ENCODE measurements around the gene RBP3.
A peak's percentile ranks its signal among the peaks of the same experiment; 100 is the strongest.

Gene RBP3

DNA sequence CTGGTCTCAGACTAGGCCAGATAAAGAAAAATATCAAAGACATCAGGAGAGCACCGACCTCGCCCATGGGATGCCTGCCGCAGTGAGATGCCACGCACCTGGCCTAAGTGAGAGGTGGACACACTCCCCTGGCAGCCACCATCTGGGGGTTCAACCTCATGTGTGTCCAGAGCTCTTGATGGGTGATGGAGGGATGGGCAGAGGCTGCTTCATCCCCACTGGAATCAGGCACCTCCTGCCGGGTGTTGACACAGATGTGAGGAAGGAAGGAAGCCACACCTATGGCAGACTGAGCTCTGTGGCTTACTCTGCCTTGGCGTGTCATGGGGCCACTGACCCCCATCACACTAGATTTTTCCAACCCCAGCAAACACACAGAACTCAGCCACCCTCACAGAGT, 24.6 kb downstream of the RBP3 start:
- DNase-seq (ENCODE audit: low spot score) = peak; percentile 57
- TF ChIP-seq CTCF (IDR thresholded peaks at IDR 0.05) = no peak
- H3K27ac ChIP-seq = no peak overlapping the region
- H3K4me3 ChIP-seq = no peak overlapping the region

DNA sequence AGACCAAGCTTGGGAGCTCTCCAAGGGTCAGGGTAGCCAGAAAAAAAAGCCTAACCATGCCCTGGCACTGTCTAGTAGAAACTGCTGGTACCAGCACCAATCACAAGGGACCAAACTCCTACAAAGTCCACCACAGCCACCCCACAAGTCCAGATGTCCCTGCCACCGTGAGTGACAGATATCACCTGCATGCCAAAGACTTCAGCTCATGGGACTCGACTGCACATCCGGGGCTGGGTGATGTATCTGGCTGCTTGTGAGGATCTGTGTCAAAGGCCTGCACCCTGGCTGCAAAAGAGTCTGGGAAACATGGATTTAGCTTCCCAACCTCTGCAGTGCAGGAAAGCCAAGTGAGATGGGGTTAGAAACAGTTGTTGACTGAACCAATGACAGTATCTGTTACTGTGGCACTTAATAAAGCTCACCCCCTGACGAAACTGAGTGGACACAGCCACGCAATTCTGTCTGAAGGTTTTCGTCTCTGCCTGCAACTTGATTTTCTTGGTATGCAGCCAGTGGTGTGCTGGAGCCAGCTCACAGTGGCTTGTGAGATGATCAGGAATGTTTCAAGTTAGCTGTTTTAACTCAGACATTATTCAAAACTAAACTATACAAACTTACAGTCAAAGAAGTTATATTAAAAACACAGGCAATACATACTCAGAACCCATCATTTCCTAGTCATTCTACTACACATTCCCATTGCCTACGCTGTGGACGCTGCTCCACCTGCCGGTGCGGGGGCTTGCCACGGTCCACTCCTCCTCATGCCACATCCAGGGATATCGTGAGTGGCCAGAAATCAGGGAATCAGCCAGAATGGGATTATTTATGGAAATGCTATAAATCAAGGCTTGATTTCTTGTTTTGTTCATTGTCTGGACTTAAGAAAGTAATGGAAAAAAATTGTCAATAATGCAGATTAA, 26.7 kb downstream of the RBP3 start:
- peak; percentile 71 for DNase-seq (ENCODE audit: low spot score)
- peak overlapping the region; percentile 22 for H3K4me3 ChIP-seq
- no peak for TF ChIP-seq CTCF (IDR thresholded peaks at IDR 0.05)
- peak overlapping the region in 1 of 2 donors; percentile 48 for H3K27ac ChIP-seq

DNA sequence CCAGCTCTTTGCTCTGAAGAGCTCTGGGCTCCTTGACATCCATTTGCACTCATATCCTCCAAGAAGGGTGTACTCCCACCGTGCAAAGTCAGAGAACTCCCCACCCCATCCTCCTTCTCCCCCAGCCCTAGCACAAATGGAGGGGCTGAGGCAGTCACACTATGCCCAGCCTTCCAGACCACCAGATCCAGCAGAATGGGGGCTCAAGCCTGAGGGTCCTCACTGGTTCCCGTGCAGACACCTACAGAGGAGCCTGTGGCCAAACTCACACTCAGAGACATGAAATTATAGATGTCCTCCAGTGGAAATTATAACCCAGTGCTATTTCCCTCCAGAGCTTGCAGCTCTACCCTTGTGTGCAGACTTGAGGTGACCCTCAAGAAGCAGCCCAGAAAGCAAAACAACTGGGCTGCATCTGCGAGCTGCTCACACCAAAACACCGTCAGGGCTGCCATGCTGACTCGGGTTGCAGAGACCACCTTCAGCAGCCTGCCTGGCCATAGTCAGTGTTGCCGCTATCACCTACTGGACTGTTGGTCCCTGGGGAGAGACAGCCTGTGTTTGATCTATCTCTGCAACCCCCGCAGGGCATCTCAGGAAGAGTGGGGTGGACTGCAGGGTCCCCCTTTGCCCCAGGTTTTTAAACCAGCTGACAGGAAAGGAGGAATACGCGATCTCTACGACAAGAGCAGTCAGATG, 28.5 kb downstream of the RBP3 start:
- DNase-seq (ENCODE audit: low spot score) = peak; percentile 65
- Histone ChIP-seq H3K27ac (no peak overlapping the region), H3K4me3 (no peak overlapping the region)
- no peak for TF ChIP-seq CTCF (IDR thresholded peaks at IDR 0.05)

- no peak for TF ChIP-seq CTCF (IDR thresholded peaks at IDR 0.05)
- Histone ChIP-seq H3K4me3 (no peak overlapping the region), H3K27ac (no peak overlapping the region)
- no peak for DNase-seq (ENCODE audit: low spot score)
Observed at GRCh38 chr10:47378183-47378510, 30.0 kb downstream of the RBP3 start.

DNA sequence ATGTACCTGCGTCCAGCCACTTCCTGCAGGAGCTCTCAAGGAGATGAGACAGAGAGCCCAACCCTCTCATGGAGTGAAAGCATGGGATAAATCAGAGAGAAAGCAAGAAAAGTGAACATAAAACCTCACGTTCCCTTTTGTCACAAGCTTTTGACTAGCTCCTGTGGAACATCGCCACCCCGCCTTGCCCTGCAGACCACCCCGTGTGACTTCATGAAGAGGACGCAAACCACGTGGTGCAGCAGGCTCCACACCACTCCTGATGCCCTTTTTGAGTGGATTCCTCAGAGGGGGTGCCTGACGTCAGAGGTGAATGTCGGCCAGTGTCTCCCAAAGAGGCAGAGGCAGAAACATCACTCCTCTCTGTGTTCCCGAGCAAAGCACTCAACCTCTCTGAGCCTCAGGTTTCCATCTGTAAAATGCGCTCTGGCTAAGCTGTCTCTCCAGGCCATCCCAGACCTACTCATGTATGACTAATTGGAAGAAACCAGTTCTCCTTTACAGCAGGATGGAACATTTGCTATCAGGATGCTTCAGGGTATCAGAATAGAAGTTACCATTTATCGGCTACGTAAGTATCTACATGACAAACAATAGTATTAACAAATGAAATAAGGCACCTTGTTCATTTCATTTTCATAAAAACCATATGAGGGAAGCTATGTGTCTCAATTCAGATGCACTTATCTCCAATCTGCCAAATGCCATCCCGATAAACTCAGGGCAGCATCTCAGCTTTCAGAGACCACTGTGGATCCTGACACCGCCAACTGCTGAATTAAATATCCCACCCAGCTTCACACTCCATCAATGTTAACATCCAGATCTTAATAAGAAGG, 30.7 kb downstream of the RBP3 start:
- TF ChIP-seq CTCF (IDR thresholded peaks at IDR 0.05) = no peak
- DNase-seq (ENCODE audit: low spot score) = peak; percentile 36
- Histone ChIP-seq H3K4me3 (no peak overlapping the region), H3K27ac (no peak overlapping the region)

GRCh38 chr10:47379445-47379785, 31.3 kb downstream of the RBP3 start:
- peak; percentile 63 for DNase-seq (ENCODE audit: low spot score)
- Histone ChIP-seq H3K4me3 (no peak overlapping the region), H3K27ac (no peak overlapping the region)
- TF ChIP-seq CTCF (IDR thresholded peaks at IDR 0.05) = no peak
